Measurements from ENCODE around the gene FBXW12.

FBXW12 gene

DNA sequence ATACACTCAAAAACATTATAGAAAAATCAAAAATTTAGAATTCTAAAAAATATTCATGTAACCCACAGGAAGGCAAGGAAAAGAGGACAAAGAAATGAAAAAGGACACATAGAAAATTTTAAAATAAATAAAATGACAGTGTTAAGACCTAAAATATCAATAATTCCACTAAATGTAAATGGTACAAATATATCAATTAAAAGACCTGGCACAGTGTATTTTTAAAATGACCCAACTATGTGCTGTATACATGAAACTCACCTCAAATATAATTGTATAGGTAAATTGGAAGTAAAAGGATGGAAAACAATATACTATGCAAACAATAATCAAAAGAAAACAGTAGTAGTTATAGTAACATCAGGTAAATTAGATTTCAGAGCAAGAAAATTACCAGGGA is 10.1 kb upstream of the FBXW12 start:
- H3K27ac ChIP-seq = no peak overlapping the region
- DNase-seq (ENCODE audit: low spot score) = no peak
- POLR2A ChIA-PET (ENCODE audit: low non-redundant PET) = no interaction called here
- CTCF ChIA-PET = no interaction called here
- no peak for TF ChIP-seq CTCF (conservative IDR thresholded peaks at IDR 0.05; ENCODE audit: low read depth)

DNA sequence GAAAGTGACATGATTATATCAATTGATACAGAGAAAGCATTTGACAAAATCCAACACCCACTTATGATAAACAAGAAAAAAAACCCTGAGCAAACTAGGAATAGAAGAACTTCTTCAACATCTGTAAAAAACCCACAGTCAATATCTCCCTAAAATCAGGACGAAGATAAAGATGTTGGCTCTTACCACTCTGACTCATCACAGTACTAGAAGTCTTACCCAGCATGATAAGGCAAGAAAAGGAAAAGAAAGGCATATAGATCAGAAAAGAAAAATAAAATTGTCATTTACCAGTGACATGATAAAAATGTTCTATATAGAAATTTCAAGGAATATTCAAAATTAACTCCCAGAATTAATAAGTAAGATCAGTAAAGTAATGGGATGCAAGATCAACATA is 7.2 kb upstream of the FBXW12 start:
- DNase-seq (ENCODE audit: low spot score) = no peak
- TF ChIP-seq CTCF (conservative IDR thresholded peaks at IDR 0.05; ENCODE audit: low read depth) = no peak
- ChIA-PET POLR2A (ENCODE audit: low non-redundant PET) (no interaction called here), CTCF (no interaction called here)
- no peak overlapping the region for H3K27ac ChIP-seq

DNA sequence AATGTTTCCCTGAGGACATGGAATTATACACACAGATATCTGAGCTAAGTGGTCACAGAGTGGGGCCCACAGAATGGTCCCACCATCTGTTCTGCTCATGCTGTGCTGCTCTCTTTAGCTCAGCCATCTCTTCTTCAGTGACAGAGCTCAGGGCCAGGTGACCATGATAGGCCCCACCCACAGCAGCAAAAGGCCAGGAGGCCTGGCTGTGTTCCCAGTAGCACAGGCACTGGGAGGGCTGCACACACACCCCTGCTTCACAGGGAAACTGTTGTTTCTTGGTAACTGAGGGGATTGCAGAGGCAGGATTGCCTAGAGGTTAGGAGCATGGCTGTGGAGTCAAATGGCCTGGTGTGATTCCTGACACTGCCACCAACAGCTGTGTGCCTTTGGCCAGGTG is 4.8 kb upstream of the FBXW12 start:
- ChIA-PET POLR2A (ENCODE audit: low non-redundant PET) (no interaction called here), CTCF (no interaction called here)
- H3K27ac ChIP-seq = no peak overlapping the region
- DNase-seq (ENCODE audit: low spot score) = no peak
- no peak for TF ChIP-seq CTCF (conservative IDR thresholded peaks at IDR 0.05; ENCODE audit: low read depth)

DNA sequence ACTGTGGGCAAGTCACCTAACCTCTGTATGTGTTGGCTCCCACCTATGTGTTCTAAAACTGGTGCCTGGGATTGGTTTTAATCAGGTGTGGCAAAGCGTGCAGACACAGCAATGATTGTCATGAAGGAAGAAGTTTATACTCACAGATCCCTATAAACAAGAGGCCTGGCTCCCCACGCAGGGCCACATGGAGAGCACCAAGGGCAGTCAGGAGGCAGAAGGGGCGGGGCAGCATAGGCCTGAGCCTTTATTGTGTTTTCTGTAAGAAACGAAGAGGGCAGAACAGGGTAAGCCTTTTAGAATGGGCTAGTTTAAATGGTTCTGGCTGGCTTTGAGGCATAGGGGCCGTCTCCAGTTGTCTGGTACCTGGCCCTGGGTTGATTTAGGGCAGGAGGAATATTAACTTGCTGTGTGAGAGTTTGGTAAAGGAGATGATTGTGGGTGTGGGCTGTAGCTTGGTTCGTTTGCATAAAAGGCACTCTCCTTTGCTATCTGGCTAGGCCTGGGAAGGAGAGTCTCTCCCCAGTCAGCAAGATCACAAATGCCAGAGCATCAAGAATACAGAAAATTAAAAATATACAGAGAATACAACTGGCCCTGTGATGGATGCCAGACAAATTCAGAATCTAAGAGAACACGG is 2.2 kb upstream of the FBXW12 start:
- TF ChIP-seq CTCF (conservative IDR thresholded peaks at IDR 0.05; ENCODE audit: low read depth) = no peak
- ChIA-PET POLR2A (ENCODE audit: low non-redundant PET) (no interaction called here), CTCF (interaction anchor here (0.6 kb wide), 1 partner anchor 31 kb away, joined by 3 read pairs; no protein-coding TSS in a partner anchor)
- H3K27ac ChIP-seq = no peak overlapping the region
- no peak for DNase-seq (ENCODE audit: low spot score)

DNA sequence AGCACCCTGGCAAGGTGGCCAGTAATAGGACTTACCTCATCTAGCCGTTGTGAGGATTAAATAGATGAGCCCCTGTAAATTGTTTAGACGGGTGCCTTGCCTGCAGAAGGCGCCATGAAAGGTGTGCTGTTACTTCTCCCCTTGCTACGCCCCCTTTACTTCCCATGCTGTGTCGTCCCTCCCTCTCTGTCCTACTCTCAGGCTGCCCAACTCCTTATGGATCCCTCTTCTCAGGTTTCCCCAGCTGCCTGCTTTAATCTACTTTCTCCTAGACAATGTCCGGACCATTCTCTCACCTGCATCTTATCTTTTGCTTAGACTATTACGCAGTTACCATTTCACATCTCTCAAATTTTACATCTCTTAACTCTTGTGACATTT is 1.7 kb upstream of the FBXW12 start:
- H3K27ac ChIP-seq = no peak overlapping the region
- DNase-seq (ENCODE audit: low spot score) = no peak
- no peak for TF ChIP-seq CTCF (conservative IDR thresholded peaks at IDR 0.05; ENCODE audit: low read depth)
- ChIA-PET CTCF (no interaction called here), POLR2A (ENCODE audit: low non-redundant PET) (no interaction called here)

DNA sequence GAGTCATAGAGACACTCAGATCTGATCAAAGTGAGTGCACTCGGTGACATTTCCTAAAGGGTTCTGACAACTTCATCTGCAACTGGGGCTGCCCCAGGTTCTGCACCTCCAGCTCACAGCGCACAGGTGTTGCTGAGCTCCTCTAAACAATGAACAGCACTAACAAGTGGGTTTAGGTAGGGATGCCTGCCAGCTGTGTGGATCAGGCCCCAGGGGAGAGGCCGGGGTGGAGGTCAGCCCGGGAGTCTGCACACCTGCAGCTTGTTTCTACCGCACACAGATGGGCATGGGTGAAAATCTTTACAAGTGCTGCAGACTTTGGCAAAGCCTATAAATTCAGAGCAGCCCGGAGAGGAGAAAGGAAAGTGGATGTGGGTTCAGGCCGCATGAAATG is 355 bp downstream of the FBXW12 start:
- CTCF ChIA-PET = no interaction called here
- POLR2A ChIA-PET (ENCODE audit: low non-redundant PET) = no interaction called here
- TF ChIP-seq CTCF (conservative IDR thresholded peaks at IDR 0.05; ENCODE audit: low read depth) = no peak
- no peak for DNase-seq (ENCODE audit: low spot score)
- H3K27ac ChIP-seq = no peak overlapping the region

Measured in RWPE1 (cell line).